ENCODE measurements around the gene SF3B1. TPM values are rescaled to one million over a fixed set of nuclear protein-coding genes. Genes with fewer than 3 reads are reported as not detected.
"Not testable (repeated sequence)": the region's sequence is repeated elsewhere in the genome, so short reads cannot be mapped to it uniquely, and the experiment has no call there.

The SF3B1 gene
- total RNA-seq, 1 donor from 2014 or later, result 113 TPM

DNA sequence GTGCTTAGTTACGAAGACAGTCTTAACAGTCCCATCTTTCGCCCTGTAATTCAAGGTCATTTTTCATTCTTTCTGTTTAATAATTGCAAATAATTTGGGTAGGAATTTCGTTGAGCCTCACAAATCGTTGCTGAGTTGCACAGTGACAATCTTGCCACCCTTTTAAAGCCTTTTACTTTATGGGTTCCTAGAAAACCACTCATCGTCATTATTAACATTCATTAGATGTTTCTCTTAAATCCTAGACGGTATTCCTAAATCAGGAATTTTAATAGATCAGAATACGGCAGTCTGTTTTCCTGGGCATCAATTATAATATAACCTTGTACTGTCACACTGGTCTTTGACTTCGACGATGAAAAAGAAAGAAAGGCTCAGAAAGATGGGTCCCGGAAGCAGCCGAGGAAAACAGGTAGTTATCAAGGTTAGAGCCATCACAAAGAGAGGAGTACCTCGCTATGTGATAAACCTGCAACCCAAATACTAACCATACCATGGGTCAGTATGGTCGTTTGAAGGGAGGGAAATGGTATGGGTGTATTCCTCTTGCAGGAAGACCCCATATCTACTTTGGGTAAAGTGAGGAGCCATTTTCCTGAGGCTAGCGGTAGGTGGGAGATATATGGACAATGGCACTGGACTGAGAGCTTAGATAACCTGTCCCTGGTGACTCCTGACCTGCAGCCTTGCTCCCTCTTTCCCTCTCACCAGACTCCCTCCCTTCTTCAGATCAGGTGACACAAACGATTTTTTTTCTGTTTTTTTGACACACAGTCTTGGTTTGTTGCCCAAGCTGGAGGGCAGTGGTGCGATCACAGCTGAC is 981 bp upstream of the SF3B1 start:
- no peak for ATAC-seq

DNA sequence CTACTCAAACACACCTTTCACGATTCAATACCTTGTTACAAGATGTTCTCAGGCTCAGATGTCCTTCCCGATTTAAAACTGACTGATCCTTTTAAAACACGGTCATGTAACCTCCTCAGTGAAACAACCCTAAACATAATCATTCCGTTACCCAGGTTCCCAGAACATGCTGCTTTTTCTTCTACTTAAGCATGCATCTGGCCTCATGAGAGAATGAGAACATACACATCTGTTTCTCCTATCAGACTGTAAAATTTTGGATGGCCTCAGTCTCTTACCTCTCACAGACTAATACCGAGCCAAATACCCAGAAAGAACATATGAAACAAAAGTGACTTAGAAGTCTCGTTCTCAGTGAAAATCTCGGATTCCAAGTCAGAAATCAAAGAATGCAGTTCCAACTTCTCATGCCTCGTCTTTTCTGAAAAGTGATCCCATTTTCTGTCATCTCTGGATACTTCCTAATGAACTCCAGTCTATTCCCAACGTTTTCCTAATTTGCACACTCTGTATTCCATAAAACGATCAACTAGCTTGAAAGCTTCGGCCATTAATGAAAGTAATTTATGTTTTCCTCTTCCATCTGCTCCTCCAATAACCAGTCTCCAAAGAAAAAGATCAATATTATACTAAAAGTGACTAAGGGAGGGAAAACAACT is 919 bp downstream of the SF3B1 start:
- no peak for ATAC-seq

DNA sequence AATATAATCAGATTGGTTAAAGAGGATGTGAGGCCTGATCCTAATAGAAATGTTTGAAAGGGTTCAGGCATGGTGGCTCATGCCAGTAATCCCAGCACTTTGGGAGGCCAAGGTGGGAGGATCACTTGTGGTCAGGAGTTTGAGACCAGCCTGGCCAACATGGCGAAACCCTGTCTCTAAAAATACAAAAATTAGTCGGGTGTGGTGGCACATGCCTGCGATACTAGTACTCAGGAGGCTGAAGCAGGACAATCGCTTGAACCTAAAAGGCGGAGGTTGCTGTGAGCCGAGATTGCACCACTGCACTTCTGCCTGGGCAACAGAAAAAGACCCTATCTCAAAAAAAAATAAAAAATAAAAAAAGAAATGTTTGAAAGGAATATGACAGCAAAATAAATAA is 2.3 kb downstream of the SF3B1 start:
- not testable (repeated sequence) for ATAC-seq

DNA sequence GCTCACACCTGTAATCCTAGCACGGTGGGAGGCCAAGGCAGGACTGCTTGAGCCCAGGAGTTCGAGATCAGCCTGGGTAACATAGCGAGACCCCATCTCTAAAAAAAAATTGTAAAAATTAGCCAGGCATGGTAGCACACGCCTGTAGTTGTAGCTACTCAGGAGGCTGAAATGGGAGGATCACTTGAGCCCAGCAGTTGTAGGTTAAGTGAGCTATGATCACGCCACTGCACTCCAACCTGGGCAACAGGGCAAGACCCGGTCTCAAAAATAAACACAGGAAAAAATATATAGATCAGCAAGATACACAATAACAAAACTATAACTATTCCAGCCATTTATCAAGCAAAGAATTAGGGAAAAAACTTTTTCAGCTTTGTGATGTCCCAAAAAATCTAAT is 3.0 kb downstream of the SF3B1 start:
- no peak for ATAC-seq

DNA sequence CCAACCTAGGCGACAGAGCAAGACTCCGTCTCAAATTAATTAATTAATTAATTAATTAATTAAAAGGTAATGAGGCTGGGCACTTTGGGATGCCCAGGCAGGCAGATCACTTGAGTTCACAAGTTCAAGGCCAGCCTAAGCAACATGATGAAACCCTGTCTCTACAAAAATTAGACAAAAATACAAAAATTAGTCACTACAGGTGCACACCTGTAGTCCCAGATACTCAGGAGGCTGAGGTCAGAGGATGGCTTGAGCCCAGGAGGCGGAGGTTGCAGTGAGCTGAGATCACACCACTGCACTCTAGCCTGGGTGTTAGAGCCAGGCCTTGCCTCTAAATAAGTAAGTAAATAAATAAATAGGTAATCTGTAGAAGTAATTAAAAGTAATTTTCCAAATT is 6.8 kb downstream of the SF3B1 start:
- ATAC-seq, result no peak

DNA sequence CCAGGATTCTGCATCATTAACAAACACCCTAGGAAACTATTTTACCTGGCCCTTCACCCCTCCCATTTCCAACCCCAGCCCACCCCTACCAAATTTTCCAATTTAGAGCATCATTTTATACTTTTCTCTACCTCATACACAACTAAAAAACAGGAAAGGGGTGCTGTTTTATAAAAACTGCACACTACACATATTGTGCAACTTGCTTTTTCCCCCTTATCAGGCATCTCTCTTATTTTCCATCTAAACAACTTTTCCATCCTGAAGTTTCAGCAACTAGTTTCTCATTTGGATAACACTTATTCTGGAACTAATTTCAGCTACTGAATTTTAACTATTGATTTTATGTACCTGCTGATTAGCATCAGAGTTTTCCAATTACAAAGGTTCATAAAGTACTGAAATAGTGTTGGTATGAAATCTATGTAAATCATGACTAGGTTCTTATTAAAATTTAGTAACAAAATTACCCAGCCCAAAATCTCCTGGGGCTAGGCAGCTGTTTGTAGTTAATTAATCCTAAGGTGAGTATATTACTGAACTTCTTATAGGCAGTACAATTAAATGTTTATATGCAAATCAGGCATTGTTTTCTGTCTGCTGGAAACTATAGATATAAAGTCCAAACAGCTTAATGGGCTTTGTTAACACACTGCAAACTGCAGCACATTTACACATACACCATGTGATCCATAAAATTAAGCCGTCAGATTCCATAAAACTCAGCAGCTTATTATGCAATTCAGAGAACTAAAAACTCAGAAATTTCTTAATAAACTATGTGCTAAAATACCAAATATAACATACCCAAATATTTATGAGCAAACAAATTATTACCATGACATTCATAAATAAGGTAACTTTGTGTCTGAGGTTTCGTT is 7.9 kb downstream of the SF3B1 start:
- ATAC-seq, result no peak

DNA sequence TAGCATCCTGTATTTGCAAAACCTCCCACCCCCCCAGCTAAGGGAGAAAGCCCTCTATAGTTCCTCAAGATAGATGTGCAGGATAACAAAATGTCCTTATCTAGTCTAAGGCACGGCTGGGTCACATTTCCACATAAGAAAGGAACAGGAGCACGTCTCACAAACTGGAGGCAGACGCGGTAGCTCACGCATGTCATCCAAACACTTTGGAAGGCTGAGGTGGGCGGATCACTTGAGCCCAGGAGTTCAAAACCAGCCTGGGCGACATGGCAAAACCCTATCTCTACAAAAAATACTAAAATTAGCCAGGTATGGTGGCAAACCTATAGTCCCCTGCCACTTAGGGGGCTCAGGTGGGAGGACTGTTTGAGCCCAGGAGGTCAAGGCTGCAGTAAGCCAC is 9.3 kb downstream of the SF3B1 start:
- no peak for ATAC-seq

DNA sequence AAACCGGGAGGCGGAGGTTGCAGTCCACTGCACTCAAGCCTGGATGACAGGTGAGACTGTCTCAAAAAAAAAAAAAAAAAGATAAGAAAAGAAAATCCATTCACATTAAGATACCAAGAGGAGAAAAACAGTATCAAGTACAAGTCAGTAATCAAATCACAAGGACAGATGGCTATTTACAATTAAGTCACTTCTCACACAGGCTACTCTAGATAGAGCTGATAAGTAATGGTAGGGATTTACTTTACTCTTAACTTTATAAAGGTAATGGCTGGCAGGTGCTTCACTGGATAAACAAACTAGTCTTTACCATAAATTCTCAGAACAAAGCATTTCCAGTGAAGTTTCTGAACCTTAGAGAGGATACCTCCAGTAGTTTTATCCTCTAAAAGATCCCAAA is 11.5 kb downstream of the SF3B1 start:
- ATAC-seq, result no peak

DNA sequence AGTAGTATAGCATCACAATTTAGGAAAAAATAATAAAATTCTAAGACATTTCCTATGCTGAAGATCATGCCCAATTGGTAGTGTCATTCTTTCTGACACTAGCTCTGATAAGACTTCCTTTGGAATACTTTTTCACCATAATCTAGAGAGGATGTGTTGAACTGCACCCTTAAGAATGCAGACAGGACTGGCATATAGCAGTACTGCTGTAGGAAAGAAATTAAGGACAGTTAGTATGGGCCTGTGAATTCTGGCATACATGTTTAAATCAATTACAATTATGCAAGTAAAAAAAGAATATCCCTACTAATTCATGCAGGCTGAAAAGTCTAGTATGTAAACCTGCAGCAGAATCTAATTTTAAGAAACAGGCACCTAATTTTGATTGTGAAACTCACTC is 15.4 kb downstream of the SF3B1 start:
- ATAC-seq, result no peak

DNA sequence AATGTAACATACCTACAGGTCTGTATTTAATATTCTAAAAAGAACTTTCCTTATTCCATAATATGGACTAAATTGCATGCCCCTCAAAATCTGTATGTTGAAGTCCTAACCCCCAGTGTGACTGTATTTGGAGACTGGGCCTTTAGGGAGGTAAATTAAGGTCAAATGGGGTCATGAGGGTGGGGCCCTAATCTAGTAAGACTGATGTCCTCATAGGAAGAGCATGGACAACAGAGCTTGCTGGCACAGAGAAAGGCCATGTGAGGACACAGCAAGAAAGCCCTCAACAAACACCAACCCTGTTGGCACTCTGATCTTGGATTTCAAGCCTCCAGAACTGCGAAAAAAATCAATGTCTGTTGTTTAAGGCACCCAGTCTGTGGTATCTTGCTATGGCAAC is 18.6 kb downstream of the SF3B1 start:
- no peak for ATAC-seq

DNA sequence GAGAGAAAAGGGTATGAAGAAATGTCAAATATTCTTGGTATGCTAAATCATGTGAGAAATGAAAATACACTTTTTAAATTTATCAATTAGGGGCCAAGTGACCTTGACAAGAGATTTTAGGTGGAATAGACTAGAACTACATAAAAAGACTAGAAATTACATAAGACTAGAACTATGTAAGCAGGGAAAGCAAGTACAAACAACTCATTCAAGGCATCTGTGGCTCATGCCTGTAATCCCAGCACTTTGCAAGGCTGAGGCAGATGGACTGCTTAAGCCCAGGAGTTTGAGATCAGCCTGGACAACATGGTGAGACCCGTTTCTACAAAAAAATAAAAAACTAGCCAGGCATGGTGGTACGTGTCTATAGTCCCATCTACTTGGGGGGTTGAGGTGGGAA is 20.3 kb downstream of the SF3B1 start:
- no peak for ATAC-seq

DNA sequence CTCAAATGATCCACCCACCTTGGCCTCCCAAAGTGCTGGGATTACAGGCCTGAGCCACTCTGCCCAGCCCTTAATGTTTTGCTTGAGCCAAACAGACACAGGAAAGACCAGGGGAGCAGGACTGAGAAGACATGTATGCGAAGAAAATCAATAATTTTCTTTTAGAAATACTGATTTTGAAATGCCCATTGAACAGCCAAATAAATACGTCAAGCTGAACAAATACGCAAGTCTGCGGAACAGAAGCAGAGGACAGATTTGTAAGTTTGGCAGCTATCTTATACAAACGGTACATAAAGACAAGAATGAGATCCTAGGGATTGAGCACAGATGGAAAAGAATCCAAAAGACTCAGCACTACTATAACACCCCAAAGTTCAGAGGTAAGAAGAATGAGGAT is 20.8 kb downstream of the SF3B1 start:
- ATAC-seq, result no peak

DNA sequence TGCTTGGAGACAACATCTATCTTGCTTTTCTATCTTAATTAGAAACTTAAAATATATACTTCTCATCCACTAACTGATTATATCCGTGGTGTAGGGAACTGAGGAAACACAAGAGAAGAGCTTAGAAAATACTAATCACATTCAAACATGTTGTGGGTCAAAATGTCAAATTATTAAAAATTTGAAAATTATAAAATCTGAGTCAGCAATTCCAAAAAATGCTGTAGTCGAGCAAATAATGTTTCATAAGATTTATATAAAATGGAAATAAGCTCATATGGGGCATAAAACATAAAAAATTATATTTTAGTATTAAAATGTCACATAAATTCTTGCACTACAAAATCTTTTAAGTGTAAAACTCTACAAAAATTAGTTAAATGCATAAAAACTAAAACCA is 29.2 kb downstream of the SF3B1 start:
- no peak for ATAC-seq

DNA sequence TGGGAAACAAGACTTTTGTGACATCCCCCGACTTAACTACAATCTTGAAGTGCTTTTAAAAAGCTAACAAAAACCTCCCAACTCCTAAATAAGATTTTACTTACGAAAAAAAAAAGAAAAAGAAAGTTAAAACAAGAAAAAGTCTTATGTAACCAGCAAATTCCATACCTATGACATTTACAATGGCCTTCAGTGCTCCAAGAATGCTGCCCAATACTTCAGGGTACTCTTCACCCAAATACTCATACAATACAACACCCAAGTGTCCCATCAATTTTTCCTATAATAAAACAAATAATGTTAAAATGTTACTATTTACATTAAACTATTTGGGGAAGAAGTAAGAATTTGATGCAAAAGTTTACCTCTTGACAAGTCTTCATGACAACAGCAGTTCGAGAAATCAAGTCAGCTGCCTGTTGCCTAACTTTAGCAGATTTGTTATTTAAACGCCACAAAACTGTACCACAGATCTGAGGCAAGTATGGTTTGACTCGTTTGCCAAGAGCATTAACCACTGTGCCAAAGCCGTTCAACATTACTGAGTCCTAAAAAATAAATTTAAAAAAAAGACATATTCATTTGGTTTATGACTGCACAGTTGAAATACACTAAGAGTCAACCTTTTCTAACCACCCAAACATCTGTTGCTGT is 34.8 kb downstream of the SF3B1 start:
- ATAC-seq, result no peak

DNA sequence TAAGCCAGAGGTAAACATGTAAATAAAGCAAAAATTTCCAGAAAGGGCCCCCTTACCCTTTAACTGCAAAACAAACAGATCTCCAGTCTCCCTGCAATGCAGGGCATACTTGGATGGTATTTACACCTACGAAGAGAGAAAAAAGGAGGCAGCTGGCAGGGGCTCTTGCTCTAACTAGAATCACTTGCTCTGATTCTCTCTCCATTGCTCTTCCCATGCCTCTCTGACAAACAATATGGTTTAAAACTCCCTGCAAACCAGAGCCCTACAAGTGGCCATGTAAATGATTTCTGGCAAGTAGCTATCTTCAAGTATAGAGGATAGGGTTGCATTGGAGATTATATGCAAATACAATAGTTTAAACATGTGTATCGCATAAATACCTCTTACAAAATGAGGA is 35.9 kb downstream of the SF3B1 start:
- ATAC-seq, result no peak

DNA sequence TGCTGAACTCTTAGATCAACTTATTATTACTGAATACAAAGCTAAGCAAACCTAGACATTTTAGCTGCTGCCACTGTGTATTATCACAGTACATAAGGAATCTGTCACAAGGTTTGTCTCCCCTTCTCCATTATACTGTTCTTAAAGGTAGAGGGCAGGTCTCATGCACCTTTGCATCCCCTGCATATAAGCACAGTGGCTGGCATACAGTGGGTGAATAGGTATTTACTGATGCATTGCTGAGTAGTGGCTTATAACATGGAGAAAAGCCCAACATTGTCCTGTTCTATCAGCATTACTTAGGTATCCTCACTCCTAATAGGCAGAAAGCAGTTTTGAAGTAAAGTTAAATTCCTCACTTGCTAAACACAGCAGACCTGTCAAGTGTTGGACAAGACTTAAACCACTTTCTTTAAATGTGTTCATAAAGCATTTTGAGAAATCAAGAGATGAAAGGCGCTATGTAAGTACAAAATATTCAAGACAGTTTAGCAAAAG is 43.6 kb downstream of the SF3B1 start:
- no peak for ATAC-seq

DNA sequence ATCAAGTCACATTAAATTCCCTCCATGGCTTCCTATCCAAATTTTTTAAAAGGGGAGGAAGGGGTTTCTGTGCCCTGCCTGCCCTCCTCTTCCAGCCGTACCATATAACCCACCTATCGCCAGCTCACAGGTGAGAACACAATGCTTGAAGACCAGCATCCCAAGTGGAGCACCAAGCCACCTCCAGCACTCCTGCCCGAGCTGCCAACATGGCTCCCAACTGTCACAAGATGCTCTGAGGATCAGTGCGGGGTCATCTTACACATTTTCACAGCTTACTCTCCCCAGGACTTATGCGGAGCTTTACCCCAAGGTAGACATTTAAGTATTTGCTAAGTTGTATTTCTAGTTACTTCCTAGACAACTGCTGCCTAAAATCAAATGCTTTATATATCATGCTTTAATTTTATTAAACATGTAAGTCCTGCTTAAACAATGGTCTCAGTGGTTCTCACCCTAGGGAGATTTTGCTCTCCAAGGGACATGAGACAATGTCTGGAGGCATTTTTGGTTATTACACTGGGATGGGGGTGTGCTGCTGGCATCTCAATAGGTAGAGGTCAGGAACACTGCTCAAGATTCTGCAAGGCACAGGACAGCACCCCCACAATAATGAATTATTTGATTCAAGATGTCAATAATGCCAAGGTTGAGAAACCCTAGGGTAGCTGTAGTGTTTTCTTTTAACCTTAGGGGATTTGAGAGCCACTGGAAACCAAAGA is 45.8 kb downstream of the SF3B1 start:
- no peak for ATAC-seq

DNA sequence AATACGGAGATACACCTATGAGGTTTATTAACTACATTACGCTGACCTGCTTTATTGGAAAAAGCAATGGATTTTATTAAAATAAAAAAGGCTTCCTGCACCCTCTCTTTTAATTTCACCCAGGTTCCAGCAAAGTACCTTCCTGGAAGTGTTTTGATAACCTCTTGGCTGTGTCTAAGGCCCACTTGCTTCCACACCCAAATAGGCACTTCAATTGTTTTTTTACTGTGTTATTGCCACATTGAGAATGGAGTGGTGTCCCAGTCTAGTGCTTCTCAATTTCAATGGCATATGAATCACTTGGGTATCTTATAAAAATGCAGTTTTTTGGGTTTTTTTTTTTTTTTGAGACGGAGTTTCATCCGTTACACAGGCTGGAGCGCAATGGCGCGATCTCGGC is 47.6 kb downstream of the SF3B1 start:
- ATAC-seq, result no peak

DNA sequence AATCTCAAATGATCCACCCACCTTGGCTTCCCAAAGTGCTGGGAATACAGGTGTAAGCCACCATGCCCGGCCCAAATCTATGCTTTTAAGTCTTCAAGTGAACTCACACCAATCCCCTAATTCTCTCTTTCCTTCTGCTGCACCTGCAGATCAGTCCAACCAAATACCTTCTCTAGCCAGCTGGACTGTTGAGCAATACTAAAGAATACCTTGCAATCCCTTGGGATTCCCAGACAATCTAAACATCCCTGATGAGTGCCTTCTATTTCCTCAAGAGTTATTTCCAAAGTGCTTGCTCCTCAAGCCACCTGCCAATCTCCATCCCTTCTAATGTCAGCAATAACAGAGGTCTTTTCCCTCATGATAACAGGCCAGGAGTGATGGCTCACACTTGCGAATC is 48.6 kb downstream of the SF3B1 start:
- ATAC-seq, result no peak

DNA sequence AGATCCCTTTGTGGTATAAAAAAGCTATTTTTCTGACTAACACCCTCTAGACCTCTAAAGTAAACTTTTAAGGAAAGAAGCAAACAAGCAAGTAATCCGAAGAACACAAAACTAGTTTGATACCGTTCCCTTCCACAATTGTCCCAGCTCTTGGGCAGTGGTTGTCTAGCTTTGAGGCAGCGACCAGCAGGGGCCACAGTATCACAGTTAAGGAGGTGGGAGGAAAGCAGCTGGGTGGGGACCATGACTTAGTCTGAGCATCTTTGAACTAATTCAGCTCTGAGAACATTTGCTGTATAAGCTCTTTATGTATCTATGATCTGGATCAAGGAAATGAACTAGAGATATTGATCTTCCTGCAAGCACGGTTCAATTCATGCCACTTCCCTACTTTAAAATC is 51.0 kb downstream of the SF3B1 start:
- no peak for ATAC-seq

DNA sequence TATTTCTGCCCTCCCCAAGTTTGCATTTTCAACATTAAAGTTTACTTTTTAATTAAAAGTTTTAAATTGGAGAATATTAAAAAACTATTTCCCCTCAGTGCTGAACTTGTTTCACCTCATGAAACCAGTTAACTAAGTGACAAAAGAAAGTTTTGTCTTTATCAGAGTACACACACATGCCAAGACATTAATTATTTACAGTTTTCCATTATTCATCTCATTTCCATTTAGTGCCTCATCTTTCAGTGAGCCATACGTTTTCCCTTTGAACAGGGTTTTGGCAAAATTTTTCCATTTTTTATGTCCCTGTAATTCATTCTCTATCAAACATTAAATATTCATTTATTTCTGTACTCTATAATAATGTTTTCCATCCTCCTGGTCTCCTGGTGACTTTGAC is 53.2 kb downstream of the SF3B1 start:
- ATAC-seq, result no peak

DNA sequence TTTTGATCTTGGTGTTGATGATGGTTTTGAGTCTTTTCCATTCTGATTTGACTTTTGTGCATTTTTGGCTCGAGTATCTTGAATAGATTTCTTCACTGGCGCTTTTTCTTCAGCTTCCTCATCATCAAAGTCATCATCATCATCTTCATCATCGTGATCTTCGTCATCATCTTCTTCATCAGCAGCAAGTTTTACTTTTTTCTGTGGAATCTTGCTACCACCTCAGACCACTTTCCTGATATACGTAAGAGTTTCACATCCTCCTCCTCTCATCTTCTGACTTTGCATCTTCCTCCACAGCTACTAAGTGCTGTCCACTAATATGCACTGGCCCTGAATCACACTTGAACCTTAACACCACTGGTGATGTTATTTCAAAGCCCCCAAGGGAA is 54.9 kb downstream of the SF3B1 start:
- not testable (repeated sequence) for ATAC-seq
